ENCODE measurements around the gene ZNF862. TPM values are rescaled to one million over a fixed set of nuclear protein-coding genes. Genes with fewer than 3 reads are reported as not detected.

The ZNF862 gene
- total and polyA plus RNA-seq, 10 of the 15 experiments (the other 5 are each of a cell fraction or from before 2014, with no cell fraction given) = 0.49 to 7.7 (median 3.5) TPM

DNA sequence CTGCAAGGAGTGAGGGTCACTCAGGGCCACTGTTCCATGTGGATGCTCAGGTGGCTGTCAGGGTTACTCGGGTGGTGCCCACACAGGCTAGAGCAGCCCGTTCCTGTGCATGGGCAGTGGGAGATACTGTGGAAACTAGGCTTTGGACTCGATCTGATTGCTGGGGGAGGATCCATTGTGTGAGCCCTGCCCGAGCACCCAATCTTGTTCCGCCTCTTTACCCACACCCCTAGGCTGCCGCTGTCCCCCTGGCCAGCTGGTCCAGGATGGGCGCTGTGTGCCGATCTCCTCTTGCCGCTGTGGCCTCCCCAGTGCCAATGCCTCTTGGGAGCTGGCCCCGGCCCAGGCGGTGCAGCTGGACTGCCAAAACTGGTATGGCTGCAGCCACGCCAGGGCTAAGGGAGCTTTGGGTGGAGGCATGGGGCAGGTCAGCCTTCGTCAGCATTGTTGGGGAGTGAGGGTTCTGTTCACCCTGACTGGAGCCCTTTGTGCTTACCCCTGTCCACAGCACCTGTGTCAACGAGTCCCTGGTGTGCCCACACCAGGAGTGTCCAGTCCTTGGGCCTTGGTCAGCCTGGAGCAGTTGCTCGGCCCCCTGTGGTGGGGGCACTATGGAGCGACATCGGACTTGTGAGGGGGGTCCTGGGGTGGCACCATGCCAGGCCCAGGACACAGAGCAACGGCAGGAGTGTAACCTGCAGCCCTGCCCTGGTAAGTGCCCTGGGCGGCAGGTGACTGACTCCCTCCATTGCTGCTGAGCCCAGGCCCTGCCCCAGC lies 12.4 kb upstream of the ZNF862 start:
- no peaks in the 10 kb centered on the region for H4K20me1 ChIP-seq (ENCODE audit: control insufficient read depth, insufficient read depth)
- CTCF ChIA-PET = no interaction called here
- no TSS peak for BruUV-seq (replicated peaks)
- RAD21 ChIA-PET (ENCODE audit: unreplicated experiment) = no interaction called here
- intact Hi-C loops (cut with micrococcal nuclease; ENCODE audit: unreplicated experiment) = no loop called here
- TF ChIP-seq SREBF2 (IDR thresholded peaks at IDR 0.05; ENCODE audit: low read length) = no peak
- no peak for TF ChIP-seq ZNF384 (IDR thresholded peaks at IDR 0.05; ENCODE audit: borderline replicate concordance, low read depth, low read length)
- TF ChIP-seq BRCA1 (IDR thresholded peaks at IDR 0.05; ENCODE audit: low read depth, low read length) = no peak
- TF ChIP-seq SIN3A (IDR thresholded peaks at IDR 0.05; ENCODE audit: low read depth, low read length) = no peak
- SMC1A ChIA-PET (ENCODE audit: uncharacterized antibody, unreplicated experiment) = no interaction called here
- no peaks in the 10 kb centered on the region for H3K36me3 ChIP-seq (ENCODE audit: control insufficient read depth in 2 of 2, insufficient read depth in 2 of 2, low read length in 1 of 2)
- H3K27me3 ChIP-seq (replicated peaks in 1 of 2; ENCODE audit: control insufficient read depth in 2 of 2, insufficient read depth in 2 of 2, low read length in 1 of 2) = peaks cover 0 to 2% of the 10 kb centered on the region in 2 experiments; a peak in 1 of 4 replicates
- no peak overlapping the region for H3K4me3 ChIP-seq
- DNase-seq (ENCODE audit: low read depth, low spot score) = no peak
- no peaks in the 10 kb centered on the region for H3K4me1 ChIP-seq (ENCODE audit: control insufficient read depth, insufficient read depth, low read length)
- H2AFZ ChIP-seq (ENCODE audit: control insufficient read depth, low read depth, low read length) = no peak overlapping the region
- H3K9me3 ChIP-seq (replicated peaks; ENCODE audit: control insufficient read depth, insufficient read depth, low read length) = no peaks in the 10 kb centered on the region
- no peak overlapping the region for H3K27ac ChIP-seq (ENCODE audit: control insufficient read depth, insufficient read depth)
- 31% methylated on average over 19 of the region's 19 CpGs for WGBS (ENCODE audit: insufficient coverage, insufficient replicate concordance, low lambda C conversion rate, missing lambda C conversion rate)
- H3K4me2 ChIP-seq (ENCODE audit: control insufficient read depth, insufficient read depth) = no peak overlapping the region
- no peaks in the 10 kb centered on the region for H3K79me2 ChIP-seq (ENCODE audit: control insufficient read depth, insufficient read depth, low read length)
- no peak for FAIRE-seq
- POLR2A ChIA-PET = no interaction called here
- no peak for ATAC-seq
- in situ Hi-C loops (cut with MboI) = no loop called here
- H3K9ac ChIP-seq (ENCODE audit: control insufficient read depth, insufficient read depth, low read length) = no peak overlapping the region

DNA sequence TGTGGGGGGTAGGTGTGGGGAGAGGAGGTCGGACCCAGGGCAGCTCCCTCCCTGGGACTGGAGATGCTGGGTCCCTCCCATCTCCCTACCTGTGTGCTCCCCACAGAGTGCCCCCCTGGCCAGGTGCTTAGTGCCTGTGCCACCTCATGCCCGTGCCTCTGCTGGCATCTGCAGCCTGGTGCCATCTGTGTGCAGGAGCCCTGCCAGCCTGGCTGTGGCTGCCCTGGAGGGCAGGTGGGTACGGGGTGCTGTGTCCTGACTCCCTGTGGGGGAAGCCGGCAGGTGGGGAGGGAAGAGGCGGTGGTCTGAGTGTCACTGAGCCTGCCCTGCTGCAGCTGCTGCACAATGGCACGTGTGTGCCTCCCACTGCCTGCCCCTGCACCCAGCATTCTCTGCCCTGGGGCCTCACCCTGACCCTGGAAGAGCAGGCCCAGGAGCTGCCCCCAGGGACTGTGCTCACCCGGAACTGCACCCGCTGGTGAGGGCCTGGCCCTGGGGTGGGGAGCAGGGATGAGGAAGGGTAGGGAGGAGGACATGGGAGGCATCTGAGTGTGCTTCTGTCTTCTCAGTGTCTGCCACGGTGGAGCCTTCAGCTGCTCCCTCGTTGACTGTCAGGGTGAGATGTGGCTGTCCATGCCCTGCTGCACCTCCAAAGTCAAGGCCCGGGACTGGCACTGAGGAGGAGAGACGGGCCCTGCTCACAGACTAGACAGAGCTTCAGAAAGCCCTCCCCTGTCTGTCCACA lies 11.7 kb upstream of the ZNF862 start:
- ChIA-PET SMC1A (ENCODE audit: uncharacterized antibody, unreplicated experiment) (no interaction called here), POLR2A (no interaction called here), CTCF (no interaction called here), RAD21 (ENCODE audit: unreplicated experiment) (no interaction called here)
- Histone ChIP-seq H3K9ac (ENCODE audit: control insufficient read depth, insufficient read depth, low read length) (no peak overlapping the region), H3K4me3 (no peak overlapping the region), H3K4me1 (ENCODE audit: control insufficient read depth, insufficient read depth, low read length) (no peaks in the 10 kb centered on the region), H3K27me3 (replicated peaks in 1 of 2; ENCODE audit: control insufficient read depth in 2 of 2, insufficient read depth in 2 of 2, low read length in 1 of 2) (peaks cover 0 to 2% of the 10 kb centered on the region in 2 experiments; a peak in 1 of 4 replicates), H3K4me2 (ENCODE audit: control insufficient read depth, insufficient read depth) (no peak overlapping the region), H3K27ac (ENCODE audit: control insufficient read depth, insufficient read depth) (no peak overlapping the region), H2AFZ (ENCODE audit: control insufficient read depth, low read depth, low read length) (no peak overlapping the region), H3K9me3 (replicated peaks; ENCODE audit: control insufficient read depth, insufficient read depth, low read length) (no peaks in the 10 kb centered on the region), H4K20me1 (ENCODE audit: control insufficient read depth, insufficient read depth) (no peaks in the 10 kb centered on the region), H3K36me3 (ENCODE audit: control insufficient read depth in 2 of 2, insufficient read depth in 2 of 2, low read length in 1 of 2) (no peaks in the 10 kb centered on the region), H3K79me2 (ENCODE audit: control insufficient read depth, insufficient read depth, low read length) (no peaks in the 10 kb centered on the region)
- ATAC-seq (peak; percentile 20), DNase-seq (ENCODE audit: low read depth, low spot score) (no peak), FAIRE-seq (no peak)
- in situ Hi-C loops (cut with MboI) (no loop called here), intact Hi-C loops (cut with micrococcal nuclease; ENCODE audit: unreplicated experiment) (no loop called here)
- 7% methylated on average over 12 of the region's 12 CpGs for WGBS (ENCODE audit: insufficient coverage, insufficient replicate concordance, low lambda C conversion rate, missing lambda C conversion rate)
- no TSS peak for BruUV-seq (replicated peaks)
- TF ChIP-seq PBX3 (IDR thresholded peaks at IDR 0.05; ENCODE audit: insufficient replicate concordance, low read depth, low read length) (no peak), NFYB (IDR thresholded peaks at IDR 0.05; ENCODE audit: insufficient read depth, low read depth, low read length) (no peak), CHD1 (IDR thresholded peaks at IDR 0.05; ENCODE audit: low read depth, low read length) (no peak), DPF2 (IDR thresholded peaks at IDR 0.05) (no peak), ATF3 (IDR thresholded peaks at IDR 0.05; ENCODE audit: borderline replicate concordance, extremely low read depth, low read depth, low read length) (no peak), NRF1 (conservative IDR thresholded peaks at IDR 0.05; ENCODE audit: low read depth, low read length) (no peak), PAX5 (IDR thresholded peaks at IDR 0.05; ENCODE audit: borderline replicate concordance, low read depth, low read length) (no peak), ELK1 (IDR thresholded peaks at IDR 0.05; ENCODE audit: low read depth, low read length) (no peak), PAX8 (IDR thresholded peaks at IDR 0.05) (no peak), SREBF1 (IDR thresholded peaks at IDR 0.05; ENCODE audit: low read length) (no peak), YY1 (IDR thresholded peaks at IDR 0.05; ENCODE audit: low read depth, low read length) (no peak)

Measured in GM12878 (cell line).